Inflammatory macrophage treated with lipopolysaccharide for 4 hours (primary cell): ENCODE data around the gene PPP2R1B.

ENCODE experiments used
- DNase-seq: peaks from one replicate; pipeline ENCODE4 v3.0.0-alpha.2; 2020

PPP2R1B gene

DNA sequence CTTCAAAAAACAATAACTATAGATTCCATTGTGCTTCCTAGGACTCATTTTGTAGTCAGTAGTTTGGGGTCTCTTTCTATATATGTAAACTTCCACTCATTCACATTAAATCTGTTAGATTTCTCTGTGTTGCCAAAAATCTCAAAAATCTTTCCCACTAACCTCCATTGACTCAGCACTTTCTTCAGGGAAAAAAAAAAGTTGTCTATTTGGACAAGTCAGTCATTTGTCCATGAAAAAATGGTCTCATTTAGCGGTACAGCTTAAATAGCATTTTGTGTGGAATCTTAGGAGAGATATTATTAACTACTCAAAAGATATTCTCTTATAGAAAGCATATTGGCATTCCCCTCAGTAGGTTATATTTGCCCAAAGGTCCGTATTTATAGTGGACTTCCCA lies 81.9 kb downstream of the PPP2R1B start:
- no peak for DNase-seq

DNA sequence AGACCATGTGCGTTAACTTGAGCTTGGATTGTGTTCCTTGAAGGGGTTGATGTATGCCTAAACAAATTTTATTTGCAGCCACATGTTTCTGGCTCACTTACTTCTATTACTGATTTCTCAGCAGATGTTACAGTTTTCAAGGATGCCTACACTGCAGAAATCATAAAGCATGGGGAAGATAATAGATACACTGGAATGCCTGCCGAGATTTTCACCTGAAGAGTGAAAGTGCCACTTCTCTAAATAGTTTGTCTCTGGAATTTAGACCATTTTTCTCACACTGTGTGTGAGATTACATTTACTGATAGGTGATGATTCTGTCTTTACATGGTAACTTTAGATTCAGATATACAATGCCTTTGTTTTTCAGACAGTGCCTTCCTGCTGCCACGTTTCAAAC lies 82.4 kb downstream of the PPP2R1B start:
- no peak for DNase-seq

DNA sequence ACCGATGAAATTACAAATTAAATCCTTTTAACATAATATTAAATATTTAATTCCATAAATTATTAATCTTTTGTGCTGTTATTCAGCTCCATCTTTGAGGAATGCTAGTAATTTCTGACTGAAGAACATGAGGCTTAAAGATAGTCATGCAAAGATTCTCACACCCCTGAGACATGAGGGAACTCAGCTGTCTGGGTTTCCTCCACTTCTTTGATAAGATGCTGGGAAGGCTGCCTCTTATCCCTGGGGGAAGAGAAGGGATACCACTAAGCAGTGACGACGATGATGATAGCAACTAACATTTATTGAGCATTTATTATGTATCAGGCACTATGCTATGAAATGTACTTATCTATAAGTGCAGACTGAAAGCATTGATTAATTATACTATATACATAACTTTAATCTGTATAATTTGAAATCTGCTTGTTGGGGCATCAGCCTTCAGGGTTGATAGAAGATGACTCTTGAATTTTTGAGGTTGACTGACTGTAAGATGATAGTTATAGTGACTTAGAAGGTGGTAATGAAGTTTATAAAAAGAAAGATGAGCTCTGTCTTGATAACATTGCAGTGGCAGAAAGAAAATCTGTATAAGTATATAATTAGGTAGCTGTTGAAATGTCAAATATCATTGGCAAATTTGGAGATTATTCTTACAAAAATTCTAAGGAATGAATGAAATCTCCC lies 85.6 kb downstream of the PPP2R1B start:
- DNase-seq = no peak
